Effector memory CD4-positive, alpha-beta T cell (primary cell): Measurements from ENCODE around the gene MED16.
"Not testable (repeated sequence)": the region's sequence is repeated elsewhere in the genome, so short reads cannot be mapped to it uniquely, and the experiment has no call there.

Experiments used
- DNase-seq, 3 donors: peaks; one replicate each; pipeline ENCODE4 v3.0.0-alpha.2; 2020
- H3K27ac ChIP-seq: 2 replicates; pipeline ENCODE4 v1.7.0; 2013; ENCODE audit warnings: mild to moderate bottlenecking, low read length, moderate library complexity; ENCODE audit not compliant: insufficient read depth, poor library complexity, severe bottlenecking
- H3K27me3 ChIP-seq: replicated peaks from 2 replicates; pipeline ENCODE4 v1.7.0; 2013; ENCODE audit warnings: mild to moderate bottlenecking, low read length; ENCODE audit not compliant: insufficient read depth, control insufficient read depth, poor library complexity, severe bottlenecking
- H3K36me3 ChIP-seq: 2 replicates; pipeline ENCODE4 v1.7.0; 2013; ENCODE audit warnings: mild to moderate bottlenecking, low read length, moderate library complexity; ENCODE audit not compliant: control insufficient read depth, insufficient read depth
- H3K4me1 ChIP-seq: 2 replicates; pipeline ENCODE4 v1.7.0; 2013; ENCODE audit warnings: low read length, mild to moderate bottlenecking; ENCODE audit not compliant: control insufficient read depth, insufficient read depth, poor library complexity, severe bottlenecking
- H3K4me3 ChIP-seq: 2 replicates; pipeline ENCODE4 v1.7.0; 2013; ENCODE audit warnings: low read length, low read depth, mild to moderate bottlenecking; ENCODE audit not compliant: insufficient read depth, poor library complexity, severe bottlenecking
- H3K9me3 ChIP-seq: 2 replicates; pipeline ENCODE4 v1.7.0; 2013; ENCODE audit warnings: mild to moderate bottlenecking, low read length, moderate library complexity; ENCODE audit not compliant: control insufficient read depth

MED16 gene

DNA sequence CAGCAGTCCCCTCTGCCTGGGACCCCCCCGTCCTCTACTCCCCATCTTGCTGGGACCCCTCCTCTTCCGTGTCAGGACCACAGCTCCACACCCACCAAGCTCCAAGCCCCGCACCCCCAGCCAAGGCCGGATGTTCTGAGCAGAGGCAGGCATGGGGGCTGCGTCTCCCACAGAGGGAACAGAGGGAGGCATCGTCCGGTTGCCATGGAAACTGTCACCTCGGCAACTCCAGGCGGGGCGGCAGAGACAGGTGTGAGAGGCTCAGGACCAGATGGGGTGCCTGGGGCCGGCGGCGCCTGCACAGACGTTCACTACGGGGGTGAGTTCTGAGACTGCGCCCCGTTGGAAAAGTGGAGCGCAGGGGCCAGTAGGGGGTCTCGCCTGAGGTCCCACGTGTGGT is 5.7 kb upstream of the MED16 start:
- Histone ChIP-seq H3K36me3 (peaks cover 48% of the 10 kb centered on the region), H3K4me1 (peaks cover 2% of the 10 kb centered on the region), H3K27me3 (no peaks in the 10 kb centered on the region), H3K4me3 (no peak overlapping the region), H3K9me3 (no peaks in the 10 kb centered on the region), H3K27ac (no peak overlapping the region)
- no peak for DNase-seq

DNA sequence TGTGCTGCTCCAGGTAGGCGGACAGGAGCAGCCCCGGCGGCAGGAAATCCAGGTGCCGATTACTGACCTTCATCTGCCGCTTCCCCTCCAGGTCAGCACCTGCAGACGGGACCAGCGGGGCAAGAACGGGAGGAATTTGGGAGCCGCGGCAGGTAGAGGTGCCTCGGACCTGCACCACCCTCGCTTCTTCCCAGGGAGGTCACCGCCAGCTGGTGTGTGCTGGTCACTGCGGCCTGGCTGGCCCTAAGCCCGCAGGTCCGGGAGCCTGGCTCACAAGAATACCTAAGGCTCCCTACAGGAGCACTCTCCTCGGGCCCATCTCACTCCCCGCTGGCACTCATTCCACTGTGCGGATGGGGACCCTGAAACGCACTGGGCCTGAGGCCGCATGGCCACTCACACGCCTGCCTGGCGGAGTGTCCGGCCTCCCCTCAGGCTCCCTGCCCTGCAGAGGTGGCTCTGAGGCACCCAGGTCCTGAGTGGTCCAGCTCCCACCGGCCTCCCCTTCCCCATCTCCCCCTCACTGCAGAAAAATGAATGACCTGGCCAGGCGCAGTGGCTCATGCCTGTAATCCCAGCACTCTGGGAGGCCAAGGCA is 4.6 kb upstream of the MED16 start:
- H3K27ac ChIP-seq = no peak overlapping the region
- DNase-seq = no peak
- H3K4me3 ChIP-seq = no peak overlapping the region
- peaks cover 7% of the 10 kb centered on the region for H3K4me1 ChIP-seq
- peaks cover 48% of the 10 kb centered on the region for H3K36me3 ChIP-seq
- H3K9me3 ChIP-seq = no peaks in the 10 kb centered on the region
- H3K27me3 ChIP-seq = no peaks in the 10 kb centered on the region

DNA sequence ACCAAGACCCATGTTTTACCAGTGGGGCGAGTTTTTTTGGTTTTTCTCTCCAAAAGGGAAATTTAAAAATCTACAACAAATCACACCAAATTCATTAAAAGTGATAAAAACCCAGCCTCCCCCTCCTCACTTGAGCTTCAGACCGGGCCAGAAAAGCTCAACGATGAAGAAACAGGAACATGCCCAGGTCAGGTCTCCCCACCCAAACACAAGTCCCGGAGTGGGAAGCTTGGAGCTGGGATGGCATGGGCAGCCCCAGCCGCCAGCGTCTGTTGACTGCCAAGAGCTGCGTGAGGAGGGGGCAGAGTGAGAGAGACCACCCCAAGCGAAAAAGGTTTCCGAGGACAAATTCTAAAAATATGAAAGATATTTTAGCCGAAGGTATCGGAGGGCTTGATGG is 4.0 kb upstream of the MED16 start:
- no peak overlapping the region for H3K4me3 ChIP-seq
- H3K9me3 ChIP-seq = no peaks in the 10 kb centered on the region
- no peaks in the 10 kb centered on the region for H3K27me3 ChIP-seq
- H3K4me1 ChIP-seq = peaks cover 12% of the 10 kb centered on the region
- peaks cover 43% of the 10 kb centered on the region for H3K36me3 ChIP-seq
- no peak for DNase-seq
- H3K27ac ChIP-seq = no peak overlapping the region

DNA sequence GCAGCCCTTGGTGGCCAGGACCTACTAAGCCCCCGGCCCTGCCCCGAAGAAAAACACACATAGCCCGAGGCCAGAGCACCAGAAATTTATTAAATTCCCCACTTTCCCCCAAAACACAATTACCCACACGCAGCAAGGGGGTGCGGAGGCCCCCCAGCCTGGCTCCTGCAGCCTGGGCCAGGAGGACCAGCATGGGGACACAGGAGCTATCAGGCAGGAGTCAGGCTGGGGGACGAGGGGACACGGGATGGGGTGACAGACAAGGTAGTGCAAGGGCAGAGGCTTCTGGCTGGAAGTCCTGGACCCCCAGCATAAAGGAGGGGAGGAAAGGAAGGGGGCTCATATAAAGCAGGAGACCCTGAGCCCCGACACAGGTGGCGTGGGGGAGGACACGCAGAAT is 3.4 kb upstream of the MED16 start:
- H3K27ac ChIP-seq = no peak overlapping the region
- H3K27me3 ChIP-seq = no peaks in the 10 kb centered on the region
- no peak for DNase-seq
- H3K9me3 ChIP-seq = no peaks in the 10 kb centered on the region
- peaks cover 37% of the 10 kb centered on the region for H3K36me3 ChIP-seq
- no peak overlapping the region for H3K4me3 ChIP-seq
- H3K4me1 ChIP-seq = peaks cover 15% of the 10 kb centered on the region

DNA sequence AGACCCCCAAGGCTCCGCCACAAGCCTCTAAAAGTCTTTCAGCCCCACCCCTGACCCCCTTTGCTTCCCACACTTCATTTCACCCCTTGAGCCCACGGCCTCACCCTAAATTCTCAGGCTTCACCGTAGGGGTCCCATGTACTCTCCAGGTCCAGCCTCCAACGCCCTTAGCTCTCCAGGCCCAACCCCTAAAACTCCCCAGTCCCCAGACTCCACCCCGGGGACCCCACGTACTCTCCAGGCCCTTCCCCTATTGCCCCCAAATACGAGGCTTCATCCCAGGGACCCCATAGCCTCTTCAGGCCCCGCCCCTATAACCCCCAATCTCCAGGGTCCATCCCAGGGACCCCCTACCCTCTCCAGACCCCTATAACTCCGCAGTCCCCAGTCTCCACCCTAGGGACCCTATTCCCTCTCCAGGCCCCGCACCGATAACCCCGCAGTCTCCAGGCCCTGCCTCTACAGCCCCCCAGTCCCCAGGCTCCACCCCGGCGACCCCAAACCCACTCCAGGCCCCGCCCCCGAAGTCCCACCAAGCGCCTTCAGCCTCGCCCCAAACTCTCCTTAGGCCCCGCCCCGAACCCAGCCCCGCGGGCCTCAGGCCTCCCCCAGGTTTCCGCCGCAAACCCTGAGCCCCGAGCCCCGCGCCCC is 619 bp downstream of the MED16 start:
- peak overlapping the region; percentile 91 for H3K4me3 ChIP-seq
- H3K4me1 ChIP-seq = peaks cover 18% of the 10 kb centered on the region
- no peak for DNase-seq
- H3K36me3 ChIP-seq = peaks cover 29% of the 10 kb centered on the region
- peak overlapping the region; percentile 87 for H3K27ac ChIP-seq
- no peaks in the 10 kb centered on the region for H3K27me3 ChIP-seq
- no peaks in the 10 kb centered on the region for H3K9me3 ChIP-seq

DNA sequence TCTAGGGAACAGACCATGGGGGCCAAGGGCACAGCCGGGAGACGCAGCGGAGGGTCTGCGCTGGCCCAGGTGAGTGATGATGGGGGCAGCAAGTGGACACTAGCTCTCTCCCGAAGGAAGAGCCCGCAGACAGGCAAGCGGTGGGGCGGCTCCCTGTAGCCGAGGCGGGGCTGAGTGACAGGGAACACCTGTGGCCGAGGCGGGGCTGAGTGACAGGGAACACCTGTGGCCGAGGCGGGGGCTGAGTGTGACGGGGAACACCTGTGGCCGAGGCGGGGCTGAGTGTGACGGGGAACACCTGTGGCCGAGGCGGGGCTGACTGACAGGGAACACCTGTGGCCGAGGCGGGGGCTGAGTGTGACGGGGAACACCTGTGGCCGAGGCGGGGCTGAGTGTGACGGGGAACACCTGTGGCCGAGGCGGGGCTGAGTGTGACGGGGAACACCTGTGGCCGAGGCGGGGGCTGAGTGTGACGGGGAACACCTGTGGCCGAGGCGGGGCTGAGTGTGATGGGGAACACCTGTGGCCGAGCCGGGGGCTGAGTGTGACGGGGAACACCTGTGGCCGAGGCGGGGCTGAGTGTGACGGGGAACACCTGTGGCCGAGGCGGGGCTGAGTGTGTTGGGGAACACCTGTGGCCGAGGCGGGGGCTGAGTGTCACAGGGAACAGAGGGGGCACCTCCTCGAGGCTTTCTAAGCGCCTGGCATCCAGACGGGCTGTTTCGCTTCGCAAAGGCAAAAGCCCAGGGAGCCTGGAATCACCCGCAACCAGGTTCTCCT is 1.4 kb downstream of the MED16 start:
- Histone ChIP-seq H3K27ac (peak overlapping the region; percentile 87), H3K4me1 (peaks cover 18% of the 10 kb centered on the region), H3K4me3 (peak overlapping the region; percentile 91), H3K36me3 (peaks cover 26% of the 10 kb centered on the region)
- not testable (repeated sequence) for H3K9me3 ChIP-seq, H3K27me3 ChIP-seq, DNase-seq

DNA sequence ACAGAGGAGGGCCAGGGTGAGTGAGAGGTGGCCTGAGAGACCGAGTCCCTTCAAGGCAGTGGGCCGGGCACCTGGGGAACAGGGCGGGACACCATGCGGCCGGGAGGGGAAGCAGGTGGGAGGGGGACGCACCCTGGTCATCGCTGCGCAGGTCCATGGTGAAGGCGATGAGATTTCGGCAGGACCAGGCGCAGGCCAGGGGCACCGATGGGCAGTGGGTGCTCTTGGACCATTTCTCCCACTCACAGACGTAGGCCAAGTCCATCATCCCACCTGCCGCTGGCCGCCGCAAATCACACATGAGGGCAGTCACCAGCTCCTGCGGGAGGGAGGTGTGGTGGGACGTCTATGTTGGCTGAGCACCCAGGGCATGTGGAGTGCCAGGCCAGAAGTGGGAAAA is 2.2 kb downstream of the MED16 start:
- no peaks in the 10 kb centered on the region for H3K27me3 ChIP-seq
- H3K36me3 ChIP-seq = peaks cover 32% of the 10 kb centered on the region
- H3K27ac ChIP-seq = no peak overlapping the region
- no peak for DNase-seq
- no peaks in the 10 kb centered on the region for H3K9me3 ChIP-seq
- peaks cover 18% of the 10 kb centered on the region for H3K4me1 ChIP-seq
- H3K4me3 ChIP-seq = no peak overlapping the region

DNA sequence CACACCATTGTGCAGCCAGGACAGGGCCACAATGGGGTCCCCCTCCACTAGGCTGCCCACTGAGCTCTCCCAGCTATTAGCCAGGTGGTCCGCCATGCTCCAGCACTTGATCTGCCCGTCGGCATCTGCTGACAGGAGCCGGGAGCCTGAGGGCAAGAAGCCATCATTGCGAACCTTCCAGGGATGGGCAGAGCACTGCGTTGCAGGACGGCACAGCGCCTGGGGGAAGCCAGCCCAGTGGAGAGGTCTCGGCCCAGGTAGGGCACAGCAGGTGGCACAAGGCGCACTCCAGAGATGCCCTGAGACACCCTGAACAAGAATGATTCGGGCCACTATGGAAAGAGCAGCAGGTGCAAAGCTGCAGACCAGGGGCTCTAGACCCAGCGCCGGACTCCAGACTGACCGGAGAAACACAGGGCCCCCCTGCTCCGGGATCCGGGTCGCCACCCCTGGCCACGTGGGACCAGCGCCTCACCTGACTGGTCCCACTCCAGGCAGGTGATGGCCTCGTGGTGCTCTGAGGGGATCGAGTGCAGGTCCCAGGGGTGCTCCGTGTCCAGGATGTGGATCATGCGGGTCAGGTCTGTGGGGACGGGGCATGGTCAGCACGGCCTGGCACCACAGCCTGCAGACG is 3.2 kb downstream of the MED16 start:
- Histone ChIP-seq H3K4me3 (no peak overlapping the region), H3K27ac (no peak overlapping the region), H3K27me3 (no peaks in the 10 kb centered on the region), H3K36me3 (peaks cover 41% of the 10 kb centered on the region), H3K4me1 (peaks cover 18% of the 10 kb centered on the region), H3K9me3 (no peaks in the 10 kb centered on the region)
- DNase-seq = no peak

DNA sequence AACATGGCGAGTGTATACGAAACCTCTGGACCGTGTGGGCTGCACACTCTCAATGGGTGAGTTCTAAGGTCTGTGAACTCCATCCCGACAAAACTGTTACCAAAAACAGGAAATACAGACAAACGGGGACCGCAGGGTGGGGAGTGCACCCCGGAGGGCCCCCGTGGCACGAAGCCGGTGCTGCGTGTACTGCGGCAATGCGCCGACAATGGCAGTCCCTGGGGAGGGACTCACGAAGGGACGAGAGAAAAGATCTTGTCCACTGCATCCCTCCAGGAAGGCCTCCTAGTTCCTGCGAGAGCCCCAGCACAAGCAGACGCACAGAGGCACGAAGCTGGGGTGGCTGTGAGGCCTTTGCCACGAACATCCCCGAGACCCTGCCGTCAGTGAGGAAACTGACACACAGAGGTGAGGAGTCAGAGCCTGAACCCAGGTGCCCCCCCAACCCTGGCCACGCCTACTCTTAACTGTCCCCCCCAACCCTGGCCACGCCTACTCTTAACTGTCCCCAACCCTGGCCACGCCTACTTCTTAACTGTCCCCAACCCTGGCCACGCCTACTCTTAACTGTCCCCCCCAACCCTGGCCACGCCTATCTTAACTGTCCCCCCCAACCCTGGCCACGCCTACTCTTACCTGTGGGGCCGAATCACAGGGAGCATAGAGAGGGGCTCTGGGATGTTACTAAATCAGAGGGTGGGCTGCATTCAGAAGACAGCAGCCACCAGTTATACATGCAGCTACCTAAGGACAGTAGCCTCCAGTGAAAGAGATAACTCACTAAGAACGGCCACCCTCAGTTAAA is 4.2 kb downstream of the MED16 start:
- Histone ChIP-seq H3K4me1 (peaks cover 17% of the 10 kb centered on the region), H3K9me3 (no peaks in the 10 kb centered on the region), H3K4me3 (no peak overlapping the region), H3K36me3 (peaks cover 49% of the 10 kb centered on the region), H3K27me3 (no peaks in the 10 kb centered on the region), H3K27ac (peak overlapping the region; percentile 28)
- peak in 1 of 3 donors; percentile 59 for DNase-seq
